WTC11 (cell line): ENCODE data around the gene MLPH. TPM values are rescaled to one million over a fixed set of nuclear protein-coding genes. Genes with fewer than 3 reads are reported as not detected.
A peak's percentile ranks its signal among the peaks of the same experiment; 100 is the strongest.

ENCODE experiments used
- ATAC-seq: fragments of 200-7000 bp; cut with Tn5 transposase; 2 replicates; pipeline ENCODE4 v1.10.0; 2021; ENCODE audit warnings: mild to moderate bottlenecking, moderate library complexity
- CTCF ChIA-PET: fragments of 300-600 bp; sonication (Branson Sonifier 250); formaldehyde crosslinking; loops from one replicate; lab custom pipeline; 2021; ENCODE audit warnings: antibody characterized with exemption; lab: Charles Lee
- POLR2A ChIA-PET: fragments of 350-600 bp; sonication (Branson Sonifier 250); formaldehyde crosslinking; loops from one replicate; lab custom pipeline; 2021; ENCODE audit warnings: antibody characterized with exemption; lab: Charles Lee
- DNase-seq: peaks from one replicate; pipeline ENCODE4 v3.0.0; 2021; ENCODE audit warnings: low spot score
- H3K27ac Mint-ChIP-seq: 2 replicates; pipeline ENCODE4 v1.8.0; 2021; ENCODE audit warnings: mixed read lengths
- H3K27me3 Mint-ChIP-seq: 2 replicates; pipeline ENCODE4 v1.8.0; 2021; ENCODE audit warnings: low read depth, mild to moderate bottlenecking, moderate library complexity, mixed read lengths
- H3K36me3 Mint-ChIP-seq: 2 replicates; pipeline ENCODE4 v1.8.0; 2021; ENCODE audit warnings: mixed read lengths
- H3K4me1 Mint-ChIP-seq: 2 replicates; pipeline ENCODE4 v1.8.0; 2022; ENCODE audit warnings: mixed read lengths
- H3K4me3 Mint-ChIP-seq: 2 replicates; pipeline ENCODE4 v1.8.0; 2021; ENCODE audit warnings: mild to moderate bottlenecking, moderate library complexity, mixed read lengths
- H3K9me3 Mint-ChIP-seq: 2 replicates; pipeline ENCODE4 v1.8.0; 2021; ENCODE audit warnings: mixed read lengths
- CBFB ChIP-seq: sonication (generic); formaldehyde crosslinking; IDR thresholded peaks from 2 replicates; pipeline ENCODE4 v1.8.1; 2022; ENCODE audit warnings: mild to moderate bottlenecking, low read depth, missing genetic modification reagents
- EMX1 ChIP-seq: fragments of 250-450 bp; sonication (Bioruptor Pico); IDR thresholded peaks from 2 replicates; pipeline ENCODE4 v1.8.0; 2021; ENCODE audit warnings: mild to moderate bottlenecking
- ERG ChIP-seq: fragments of 250-450 bp; sonication (Bioruptor Pico); IDR thresholded peaks from 2 replicates; pipeline ENCODE4 v1.8.0; 2021; ENCODE audit warnings: mild to moderate bottlenecking
- ETV6 ChIP-seq: sonication (generic); formaldehyde crosslinking; IDR thresholded peaks from 2 replicates; pipeline ENCODE4 v1.8.1; 2022; ENCODE audit warnings: mild to moderate bottlenecking, missing genetic modification reagents
- FOXP1 ChIP-seq: sonication (generic); formaldehyde crosslinking; IDR thresholded peaks from 2 replicates; pipeline ENCODE4 v1.8.0; 2022; ENCODE audit warnings: missing genetic modification reagents, mild to moderate bottlenecking, moderate library complexity, borderline replicate concordance
- JUN ChIP-seq: sonication (generic); formaldehyde crosslinking; IDR thresholded peaks from 2 replicates; pipeline ENCODE4 v1.8.0; 2023; ENCODE audit warnings: mild to moderate bottlenecking, missing genetic modification reagents
- KAT7 ChIP-seq: sonication (generic); formaldehyde crosslinking; IDR thresholded peaks from 2 replicates; pipeline ENCODE4 v1.8.1; 2023; ENCODE audit warnings: missing genetic modification reagents, mild to moderate bottlenecking, borderline replicate concordance
- MAX ChIP-seq: sonication (generic); formaldehyde crosslinking; IDR thresholded peaks from 2 replicates; pipeline ENCODE4 v1.8.0; 2022; ENCODE audit warnings: mild to moderate bottlenecking, missing genetic modification reagents
- NR3C1 ChIP-seq: sonication (generic); formaldehyde crosslinking; conservative IDR thresholded peaks from 2 replicates; pipeline ENCODE4 v1.8.1; 2023; ENCODE audit warnings: low read depth, mild to moderate bottlenecking, missing genetic modification reagents
- OVOL2 ChIP-seq: fragments of 250-450 bp; sonication (Bioruptor Pico); IDR thresholded peaks from 2 replicates; pipeline ENCODE4 v1.9.0; 2021; ENCODE audit warnings: mild to moderate bottlenecking, borderline replicate concordance
- SOX15 ChIP-seq: fragments of 250-450 bp; sonication (Bioruptor Pico); IDR thresholded peaks from 2 replicates; pipeline ENCODE4 v1.9.0; 2021; ENCODE audit warnings: mild to moderate bottlenecking
- SP1 ChIP-seq: sonication (generic); formaldehyde crosslinking; conservative IDR thresholded peaks from 2 replicates; pipeline ENCODE4 v1.8.1; 2022; ENCODE audit warnings: missing genetic modification reagents
- TCF7 ChIP-seq: sonication (generic); formaldehyde crosslinking; IDR thresholded peaks from 2 replicates; pipeline ENCODE4 v1.8.0; 2022; ENCODE audit warnings: mild to moderate bottlenecking, low read depth, missing genetic modification reagents, moderate library complexity
- TP53 ChIP-seq: sonication (generic); formaldehyde crosslinking; IDR thresholded peaks from 2 replicates; pipeline ENCODE4 v1.8.1; 2023; ENCODE audit warnings: mild to moderate bottlenecking, missing genetic modification reagents
- ZNF512 ChIP-seq: sonication (generic); formaldehyde crosslinking; IDR thresholded peaks from 2 replicates; pipeline ENCODE4 v1.8.1; 2022; ENCODE audit warnings: missing genetic modification reagents, borderline replicate concordance
- total RNA-seq: library from RNA; stranded (reverse); gene quantifications from 3 replicates; pipeline ENCODE4 v1.2.3, GENCODE V29; 2021
- TF ChIP-seq, protein P1 (sequence below): sonication (generic); formaldehyde crosslinking; IDR thresholded peaks from 2 replicates; pipeline ENCODE4 v1.8.1; 2022; ENCODE audit warnings: low read depth, missing genetic modification reagents, borderline replicate concordance
- TF ChIP-seq, protein P2 (sequence below): sonication (generic); formaldehyde crosslinking; IDR thresholded peaks from 2 replicates; pipeline ENCODE4 v1.8.1; 2023; ENCODE audit warnings: mild to moderate bottlenecking, missing genetic modification reagents
- TF ChIP-seq, protein P3 (sequence below): sonication (generic); formaldehyde crosslinking; conservative IDR thresholded peaks from 2 replicates; pipeline ENCODE4 v1.8.1; 2023; ENCODE audit warnings: mild to moderate bottlenecking, low read depth, missing genetic modification reagents, moderate library complexity
- TF ChIP-seq, protein P4 (sequence below): fragments of 200-600 bp; IDR thresholded peaks from 2 replicates; pipeline ENCODE4 v1.8.0; 2022; ENCODE audit warnings: antibody characterized with exemption
- TF ChIP-seq, protein P5 (sequence below): sonication (generic); formaldehyde crosslinking; IDR thresholded peaks from 2 replicates; pipeline ENCODE4 v1.8.1; 2022; ENCODE audit warnings: low read depth, mild to moderate bottlenecking, moderate library complexity, missing genetic modification reagents, borderline replicate concordance
- TF ChIP-seq, protein P6 (sequence below): sonication (generic); formaldehyde crosslinking; IDR thresholded peaks from 2 replicates; pipeline ENCODE4 v1.8.1; 2023; ENCODE audit warnings: mild to moderate bottlenecking, missing genetic modification reagents, moderate library complexity

MLPH gene
- total RNA-seq, 1 experiment from 2014 or later, result 10.3 TPM

GRCh38 chr2:237474442-237474911, 12.6 kb upstream of the MLPH start (continued):
- TF ChIP-seq, protein P1, sequence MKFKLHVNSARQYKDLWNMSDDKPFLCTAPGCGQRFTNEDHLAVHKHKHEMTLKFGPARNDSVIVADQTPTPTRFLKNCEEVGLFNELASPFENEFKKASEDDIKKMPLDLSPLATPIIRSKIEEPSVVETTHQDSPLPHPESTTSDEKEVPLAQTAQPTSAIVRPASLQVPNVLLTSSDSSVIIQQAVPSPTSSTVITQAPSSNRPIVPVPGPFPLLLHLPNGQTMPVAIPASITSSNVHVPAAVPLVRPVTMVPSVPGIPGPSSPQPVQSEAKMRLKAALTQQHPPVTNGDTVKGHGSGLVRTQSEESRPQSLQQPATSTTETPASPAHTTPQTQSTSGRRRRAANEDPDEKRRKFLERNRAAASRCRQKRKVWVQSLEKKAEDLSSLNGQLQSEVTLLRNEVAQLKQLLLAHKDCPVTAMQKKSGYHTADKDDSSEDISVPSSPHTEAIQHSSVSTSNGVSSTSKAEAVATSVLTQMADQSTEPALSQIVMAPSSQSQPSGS (CRISPR knock-in tag), result no peak
- TF ChIP-seq ETV6 (CRISPR knock-in tag) (no peak), TP53 (CRISPR knock-in tag) (no peak), TCF7 (no peak), ERG (CRISPR knock-in tag) (no peak), ZNF512 (CRISPR knock-in tag) (no peak)
- TF ChIP-seq, protein P2, sequence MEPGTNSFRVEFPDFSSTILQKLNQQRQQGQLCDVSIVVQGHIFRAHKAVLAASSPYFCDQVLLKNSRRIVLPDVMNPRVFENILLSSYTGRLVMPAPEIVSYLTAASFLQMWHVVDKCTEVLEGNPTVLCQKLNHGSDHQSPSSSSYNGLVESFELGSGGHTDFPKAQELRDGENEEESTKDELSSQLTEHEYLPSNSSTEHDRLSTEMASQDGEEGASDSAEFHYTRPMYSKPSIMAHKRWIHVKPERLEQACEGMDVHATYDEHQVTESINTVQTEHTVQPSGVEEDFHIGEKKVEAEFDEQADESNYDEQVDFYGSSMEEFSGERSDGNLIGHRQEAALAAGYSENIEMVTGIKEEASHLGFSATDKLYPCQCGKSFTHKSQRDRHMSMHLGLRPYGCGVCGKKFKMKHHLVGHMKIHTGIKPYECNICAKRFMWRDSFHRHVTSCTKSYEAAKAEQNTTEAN (CRISPR knock-in tag), result no peak
- TF ChIP-seq, protein P3, sequence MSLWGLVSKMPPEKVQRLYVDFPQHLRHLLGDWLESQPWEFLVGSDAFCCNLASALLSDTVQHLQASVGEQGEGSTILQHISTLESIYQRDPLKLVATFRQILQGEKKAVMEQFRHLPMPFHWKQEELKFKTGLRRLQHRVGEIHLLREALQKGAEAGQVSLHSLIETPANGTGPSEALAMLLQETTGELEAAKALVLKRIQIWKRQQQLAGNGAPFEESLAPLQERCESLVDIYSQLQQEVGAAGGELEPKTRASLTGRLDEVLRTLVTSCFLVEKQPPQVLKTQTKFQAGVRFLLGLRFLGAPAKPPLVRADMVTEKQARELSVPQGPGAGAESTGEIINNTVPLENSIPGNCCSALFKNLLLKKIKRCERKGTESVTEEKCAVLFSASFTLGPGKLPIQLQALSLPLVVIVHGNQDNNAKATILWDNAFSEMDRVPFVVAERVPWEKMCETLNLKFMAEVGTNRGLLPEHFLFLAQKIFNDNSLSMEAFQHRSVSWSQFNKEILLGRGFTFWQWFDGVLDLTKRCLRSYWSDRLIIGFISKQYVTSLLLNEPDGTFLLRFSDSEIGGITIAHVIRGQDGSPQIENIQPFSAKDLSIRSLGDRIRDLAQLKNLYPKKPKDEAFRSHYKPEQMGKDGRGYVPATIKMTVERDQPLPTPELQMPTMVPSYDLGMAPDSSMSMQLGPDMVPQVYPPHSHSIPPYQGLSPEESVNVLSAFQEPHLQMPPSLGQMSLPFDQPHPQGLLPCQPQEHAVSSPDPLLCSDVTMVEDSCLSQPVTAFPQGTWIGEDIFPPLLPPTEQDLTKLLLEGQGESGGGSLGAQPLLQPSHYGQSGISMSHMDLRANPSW (CRISPR knock-in tag), result no peak

DNA sequence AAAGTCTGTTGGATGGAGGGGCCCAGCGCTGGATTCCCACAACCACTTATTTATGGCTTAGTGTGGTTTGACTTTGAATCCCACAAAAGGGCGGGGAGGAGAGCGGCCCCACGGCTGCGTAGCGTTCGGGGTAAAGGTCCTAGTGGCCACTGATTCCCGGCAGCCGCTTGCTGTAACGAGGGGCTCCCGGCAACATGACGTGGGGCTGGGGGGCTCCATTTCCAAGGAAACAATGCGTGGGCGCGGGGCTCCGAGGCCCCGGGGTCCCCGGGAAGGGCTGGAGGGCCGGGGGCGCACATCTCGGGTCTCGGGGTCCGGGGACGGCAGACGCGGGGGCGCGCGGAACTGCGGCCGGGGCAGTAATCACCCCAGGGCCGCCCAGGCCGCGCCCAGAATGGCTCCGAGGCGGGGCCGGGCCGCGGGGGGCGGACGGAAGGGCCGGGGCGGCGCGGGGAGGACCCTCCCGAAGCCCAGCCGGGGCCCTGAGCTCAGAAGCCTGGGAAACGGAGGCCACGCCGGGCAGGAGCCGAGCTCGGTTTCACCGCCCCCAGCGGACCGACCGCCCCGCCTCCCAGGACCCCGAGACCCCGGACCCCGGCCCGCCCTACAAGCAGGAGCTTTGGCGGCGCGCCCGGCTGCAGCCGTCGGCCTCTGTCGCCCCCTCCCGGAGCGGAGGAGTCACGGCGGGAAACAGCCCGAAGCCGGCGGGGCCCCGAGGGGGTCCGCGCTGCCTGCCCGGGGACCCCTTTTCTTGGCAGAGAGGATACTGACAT, 11.9 kb upstream of the MLPH start:
- peak overlapping the region; percentile 84 for H3K4me3 Mint-ChIP-seq
- no peaks in the 10 kb centered on the region for H3K36me3 Mint-ChIP-seq
- DNase-seq (peak; percentile 88), ATAC-seq (peak; percentile 81)
- peaks cover 18% of the 10 kb centered on the region for H3K4me1 Mint-ChIP-seq
- ChIA-PET CTCF (interaction anchor here (0.7 to 3.9 kb wide), 35 partner anchors 9 to 454 kb away, joined by 3 to 55 read pairs (median 5); partner anchors contain the start of genes MLPH and RAB17), POLR2A (interaction anchor here (1.0 to 1.3 kb wide), 3 partner anchors 11 to 40 kb away, joined by 3 to 5 read pairs (median 3); no protein-coding TSS in a partner anchor)
- peak overlapping the region; percentile 53; the same call in 1 of the 2 replicates for H3K27ac Mint-ChIP-seq
- H3K9me3 Mint-ChIP-seq, result no peaks in the 10 kb centered on the region
- peaks cover 47% of the 10 kb centered on the region for H3K27me3 Mint-ChIP-seq
- TF ChIP-seq CBFB (CRISPR knock-in tag), result 0 out of 2 replicates have a peak, but pooled peaks have one; percentile 56
- TF ChIP-seq, protein P4, sequence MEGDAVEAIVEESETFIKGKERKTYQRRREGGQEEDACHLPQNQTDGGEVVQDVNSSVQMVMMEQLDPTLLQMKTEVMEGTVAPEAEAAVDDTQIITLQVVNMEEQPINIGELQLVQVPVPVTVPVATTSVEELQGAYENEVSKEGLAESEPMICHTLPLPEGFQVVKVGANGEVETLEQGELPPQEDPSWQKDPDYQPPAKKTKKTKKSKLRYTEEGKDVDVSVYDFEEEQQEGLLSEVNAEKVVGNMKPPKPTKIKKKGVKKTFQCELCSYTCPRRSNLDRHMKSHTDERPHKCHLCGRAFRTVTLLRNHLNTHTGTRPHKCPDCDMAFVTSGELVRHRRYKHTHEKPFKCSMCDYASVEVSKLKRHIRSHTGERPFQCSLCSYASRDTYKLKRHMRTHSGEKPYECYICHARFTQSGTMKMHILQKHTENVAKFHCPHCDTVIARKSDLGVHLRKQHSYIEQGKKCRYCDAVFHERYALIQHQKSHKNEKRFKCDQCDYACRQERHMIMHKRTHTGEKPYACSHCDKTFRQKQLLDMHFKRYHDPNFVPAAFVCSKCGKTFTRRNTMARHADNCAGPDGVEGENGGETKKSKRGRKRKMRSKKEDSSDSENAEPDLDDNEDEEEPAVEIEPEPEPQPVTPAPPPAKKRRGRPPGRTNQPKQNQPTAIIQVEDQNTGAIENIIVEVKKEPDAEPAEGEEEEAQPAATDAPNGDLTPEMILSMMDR, result peak; percentile 70
- TF ChIP-seq, protein P5, sequence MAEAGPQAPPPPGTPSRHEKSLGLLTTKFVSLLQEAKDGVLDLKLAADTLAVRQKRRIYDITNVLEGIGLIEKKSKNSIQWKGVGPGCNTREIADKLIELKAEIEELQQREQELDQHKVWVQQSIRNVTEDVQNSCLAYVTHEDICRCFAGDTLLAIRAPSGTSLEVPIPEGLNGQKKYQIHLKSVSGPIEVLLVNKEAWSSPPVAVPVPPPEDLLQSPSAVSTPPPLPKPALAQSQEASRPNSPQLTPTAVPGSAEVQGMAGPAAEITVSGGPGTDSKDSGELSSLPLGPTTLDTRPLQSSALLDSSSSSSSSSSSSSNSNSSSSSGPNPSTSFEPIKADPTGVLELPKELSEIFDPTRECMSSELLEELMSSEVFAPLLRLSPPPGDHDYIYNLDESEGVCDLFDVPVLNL (CRISPR knock-in tag), result no peak
- TF ChIP-seq, protein P6, sequence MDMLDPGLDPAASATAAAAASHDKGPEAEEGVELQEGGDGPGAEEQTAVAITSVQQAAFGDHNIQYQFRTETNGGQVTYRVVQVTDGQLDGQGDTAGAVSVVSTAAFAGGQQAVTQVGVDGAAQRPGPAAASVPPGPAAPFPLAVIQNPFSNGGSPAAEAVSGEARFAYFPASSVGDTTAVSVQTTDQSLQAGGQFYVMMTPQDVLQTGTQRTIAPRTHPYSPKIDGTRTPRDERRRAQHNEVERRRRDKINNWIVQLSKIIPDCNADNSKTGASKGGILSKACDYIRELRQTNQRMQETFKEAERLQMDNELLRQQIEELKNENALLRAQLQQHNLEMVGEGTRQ (CRISPR knock-in tag), result no peak
- 0 out of 2 replicates have a peak, but pooled peaks have one; percentile 69 for TF ChIP-seq TP53 (CRISPR knock-in tag)
- TF ChIP-seq FOXP1 (CRISPR knock-in tag), result 0 out of 2 replicates have a peak, but pooled peaks have one; percentile 37
- TF ChIP-seq OVOL2, result no peak
- TF ChIP-seq NR3C1 (CRISPR knock-in tag), result no peak
- TF ChIP-seq KAT7 (CRISPR knock-in tag), result 0 out of 2 replicates have a peak, but pooled peaks have one; percentile 38
- TF ChIP-seq MAX (CRISPR knock-in tag), result peak; percentile 31; the same call in 1 of the 2 replicates
- TF ChIP-seq SOX15, result no peak
- peak; percentile 82 for TF ChIP-seq SP1 (CRISPR knock-in tag)
- no peak for TF ChIP-seq JUN (CRISPR knock-in tag)
- TF ChIP-seq EMX1 (CRISPR knock-in tag), result no peak
